HG03196 (cell line): ENCODE results near the gene OR2AT4.
"Not testable (repeated sequence)": the region's sequence is repeated elsewhere in the genome, so short reads cannot be mapped to it uniquely, and the experiment has no call there.

Source experiments
- ATAC-seq: cut with Tn5 transposase; IDR thresholded peaks from one replicate; pipeline ENCODE4 v1.9.1; 2021; ENCODE audit not compliant: unreplicated experiment

Gene OR2AT4

DNA sequence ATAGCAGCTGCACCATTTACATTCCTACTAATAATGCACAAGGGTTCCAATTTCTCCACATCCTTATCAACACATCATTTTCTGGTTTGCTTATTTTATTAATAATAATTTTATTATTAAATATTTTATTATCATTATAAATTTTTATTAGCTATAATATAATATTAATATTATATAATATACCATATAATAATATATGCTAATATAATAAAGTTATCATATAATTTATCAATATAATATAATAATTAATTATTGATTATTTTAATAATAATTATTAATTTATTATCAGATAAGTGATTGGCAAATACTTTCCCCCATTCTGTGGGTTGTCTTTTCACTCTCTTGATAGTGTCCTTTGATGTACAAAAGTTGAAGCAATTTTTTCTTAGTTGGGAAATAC is 27.7 kb downstream of the OR2AT4 start:
- ATAC-seq, result no peak

GRCh38 chr11:75068559-75068958 is 28.1 kb downstream of the OR2AT4 start:
- ATAC-seq, result no peak

DNA sequence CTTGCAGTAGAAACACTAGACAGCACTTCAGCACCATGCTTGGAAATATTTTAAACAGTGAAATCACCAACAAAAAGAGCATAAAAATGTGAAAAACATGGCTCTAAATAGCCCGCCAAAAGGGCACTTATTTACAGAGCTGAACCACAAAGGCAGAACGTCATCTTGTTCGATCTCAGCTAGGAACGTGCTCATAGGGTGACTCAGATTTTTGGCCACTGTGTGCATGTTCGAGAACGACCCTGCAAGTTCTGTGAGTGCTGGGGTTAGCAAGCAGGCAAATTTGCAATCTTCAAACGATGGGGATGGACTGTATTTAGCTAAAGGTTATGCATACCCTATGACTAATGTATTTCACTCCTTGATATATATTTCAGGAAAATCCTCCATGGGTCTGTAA is 30.6 kb downstream of the OR2AT4 start:
- ATAC-seq, result no peak

GRCh38 chr11:75063741-75064314 is 32.8 kb downstream of the OR2AT4 start:
- no peak for ATAC-seq

GRCh38 chr11:75059299-75059698 is 37.4 kb downstream of the OR2AT4 start:
- no peak for ATAC-seq

DNA sequence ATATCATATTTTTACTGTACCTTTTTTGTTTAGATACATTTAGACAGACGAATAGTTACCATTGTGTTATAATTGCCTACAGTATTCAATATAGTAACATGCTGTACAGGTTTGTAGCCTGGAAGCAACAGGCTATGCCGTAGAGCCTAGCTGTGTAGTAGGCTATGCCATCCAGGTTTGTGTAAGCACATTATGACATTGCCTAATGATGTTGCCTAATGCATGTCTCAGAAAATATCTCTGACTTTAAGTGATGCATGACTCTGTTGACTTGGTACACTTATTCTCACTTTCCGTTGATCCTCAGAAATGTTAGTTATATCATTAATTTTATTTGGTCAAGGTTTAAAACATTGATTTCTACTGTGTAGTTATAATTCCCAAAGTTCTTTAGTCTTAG is 39.9 kb downstream of the OR2AT4 start:
- ATAC-seq, result no peak

- no peak for ATAC-seq
Observed at GRCh38 chr11:75055511-75055910, 41.2 kb downstream of the OR2AT4 start.

DNA sequence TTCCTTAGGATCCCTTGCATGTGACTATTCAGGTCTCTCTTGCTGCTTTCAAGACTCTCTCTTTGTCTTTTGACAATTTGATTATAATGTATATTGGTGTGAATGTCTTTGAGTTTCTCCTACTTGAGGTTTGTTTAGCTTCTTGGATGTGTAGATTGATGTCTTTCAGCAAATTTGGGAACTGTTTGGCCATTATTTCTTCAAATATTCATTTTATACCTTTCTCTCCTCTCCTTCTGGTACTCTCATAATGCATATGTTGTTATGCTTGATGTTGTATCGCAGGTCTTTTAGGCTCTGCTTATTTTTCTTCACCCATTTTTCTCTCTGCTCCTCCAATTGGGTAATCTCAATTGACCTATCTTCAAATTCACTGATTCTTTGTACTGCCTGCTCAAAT is 44.2 kb downstream of the OR2AT4 start:
- ATAC-seq, result no peak

- no peak for ATAC-seq
Observed at GRCh38 chr11:75051043-75051442, 45.6 kb downstream of the OR2AT4 start.

- ATAC-seq, result no peak
Observed at GRCh38 chr11:75050516-75050915, 46.2 kb downstream of the OR2AT4 start.

GRCh38 chr11:75049501-75050266 is 47.0 kb downstream of the OR2AT4 start:
- ATAC-seq, result not testable (repeated sequence)

DNA sequence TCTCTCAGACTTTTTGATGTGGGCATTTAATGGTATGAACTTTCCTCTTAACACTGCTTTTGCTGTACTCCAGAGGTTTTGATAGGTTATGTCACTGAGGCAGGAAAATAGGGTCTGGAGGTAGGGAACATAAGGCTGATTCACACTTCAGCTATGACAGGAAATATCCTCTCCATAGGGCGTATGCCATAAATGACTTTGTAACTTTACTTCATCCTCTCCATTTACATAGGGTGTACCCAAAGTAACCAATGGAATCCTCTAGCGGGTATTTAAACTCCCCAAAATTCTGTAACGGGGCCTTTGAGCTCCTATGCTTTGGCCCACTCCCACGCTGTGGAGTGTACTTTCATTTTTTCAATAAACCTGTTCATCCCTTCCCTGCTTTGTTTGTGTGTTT is 49.5 kb downstream of the OR2AT4 start:
- ATAC-seq, result no peak

GRCh38 chr11:75046668-75047067 is 50.0 kb downstream of the OR2AT4 start:
- not testable (repeated sequence) for ATAC-seq

- not testable (repeated sequence) for ATAC-seq
Observed at GRCh38 chr11:75044381-75045170, 52.1 kb downstream of the OR2AT4 start.

- ATAC-seq, result not testable (repeated sequence)
Observed at GRCh38 chr11:75041821-75042220, 54.9 kb downstream of the OR2AT4 start.

DNA sequence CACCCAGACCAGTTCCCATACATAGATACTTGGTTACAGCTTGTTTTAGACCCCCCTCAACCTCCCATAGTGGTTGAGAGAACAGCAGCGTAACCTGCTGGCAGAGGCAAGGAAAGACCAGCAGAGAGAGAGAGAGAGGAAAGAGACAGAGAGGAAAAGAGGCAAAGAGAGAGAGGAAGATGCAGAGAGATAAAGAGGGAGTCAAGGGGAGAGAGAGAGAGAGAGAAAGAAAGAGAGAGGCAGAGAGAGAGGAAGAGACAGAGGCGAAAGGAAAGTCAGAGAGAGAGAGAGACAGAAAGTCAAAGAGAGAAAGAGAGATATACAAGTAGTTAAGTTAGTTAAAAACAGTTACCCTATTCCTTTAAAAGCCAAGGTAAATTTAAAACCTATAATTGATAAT is 55.4 kb downstream of the OR2AT4 start:
- no peak for ATAC-seq

- no peak for ATAC-seq
Observed at GRCh38 chr11:75040167-75040770, 56.4 kb downstream of the OR2AT4 start.

GRCh38 chr11:75035911-75036565 is 60.6 kb downstream of the OR2AT4 start:
- no peak for ATAC-seq

GRCh38 chr11:75035256-75035655 is 61.4 kb downstream of the OR2AT4 start:
- ATAC-seq, result no peak

DNA sequence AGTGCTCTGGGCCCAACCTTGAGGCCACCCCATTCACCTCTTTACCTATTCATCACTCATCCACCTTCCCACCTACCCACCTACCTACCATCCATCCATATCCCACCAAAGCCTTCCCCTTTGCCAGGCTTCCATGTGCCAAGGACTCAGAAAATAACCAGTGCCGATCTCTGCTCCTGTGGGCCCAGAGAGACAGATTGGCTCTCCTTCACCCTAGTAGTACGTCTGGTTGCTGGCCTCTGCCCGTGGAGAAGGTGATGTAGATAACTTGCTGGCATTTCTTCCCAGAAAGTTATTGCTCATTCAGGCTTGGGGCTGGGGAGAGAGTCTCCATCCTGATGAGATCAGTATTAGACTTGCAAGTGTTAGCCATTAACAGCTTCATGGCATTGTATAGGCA is 62.8 kb downstream of the OR2AT4 start:
- ATAC-seq, result no peak

- ATAC-seq, result no peak
Observed at GRCh38 chr11:75032550-75032935, 64.1 kb downstream of the OR2AT4 start.
